Tibial nerve (tissue), 4 donors: ENCODE results near the gene CNOT2. TPM values are rescaled to one million over a fixed set of nuclear protein-coding genes. Genes with fewer than 3 reads are reported as not detected.

Experiments used
- DNase-seq, 2 donors: peaks; one replicate each; pipeline ENCODE4 v3.0.0-alpha.2; 2019; ENCODE audit warnings: low spot score in 2 of 2
- H3K27ac ChIP-seq, 4 donors: fragments of 200-600 bp; sonication (generic) in 3 of 4; one replicate each; pipeline ENCODE4 v1.5.1; 2017 to 2019; ENCODE audit warnings: mild to moderate bottlenecking in 1 of 4
- H3K27me3 ChIP-seq, 2 donors: fragments of 200-600 bp; sonication (generic) in 1 of 2; one replicate each; pipeline versions ENCODE4 v1.5.1 to v1.6.0; 2017 to 2019
- H3K36me3 ChIP-seq, 3 donors: fragments of 200-600 bp; sonication (generic); one replicate each; pipeline ENCODE4 v1.5.1; 2018 to 2019
- H3K4me1 ChIP-seq, 4 donors: fragments of 200-600 bp; sonication (generic) in 3 of 4; one replicate each; pipeline ENCODE4 v1.5.1; 2017 to 2019
- H3K4me3 ChIP-seq, 4 donors: fragments of 200-600 bp; sonication (generic) in 3 of 4; one replicate each; pipeline ENCODE4 v1.5.1; 2017 to 2019; ENCODE audit warnings: mild to moderate bottlenecking in 1 of 4, moderate library complexity in 1 of 4
- H3K9me3 ChIP-seq, 4 donors: fragments of 200-600 bp; sonication (generic) in 3 of 4; one replicate each; pipeline ENCODE4 v1.5.1; 2017 to 2019
- EP300 ChIP-seq, 2 donors: sonication (generic); formaldehyde crosslinking; IDR thresholded peaks; one replicate each; pipeline ENCODE4 v1.6.1; 2017; ENCODE audit warnings: antibody characterized with exemption in 2 of 2, mild to moderate bottlenecking in 1 of 2
- POLR2A ChIP-seq, 2 donors: fragments of 450-650 bp; IDR thresholded peaks; one replicate each; pipeline ENCODE4 v1.6.1; 2017; ENCODE audit warnings: antibody characterized with exemption in 2 of 2, mild to moderate bottlenecking in 2 of 2, moderate library complexity in 2 of 2
- WGBS, 2 donors: methylation state at CpG; one replicate each; pipeline ENCODE4 v1.1.5; 2018; 5-methylcytosine and 5-hydroxymethylcytosine counted together
- total RNA-seq, 4 donors: library from RNA; depleted of rRNA; stranded (reverse); fragments of >200 nt; gene quantifications; one replicate each; pipeline ENCODE4 v1.1.0, GENCODE V29; 2016
- TF ChIP-seq, protein P1 (sequence below), 5 experiments: fragments of 200-600 bp in 3 of 5; fragments of 450-650 bp in 2 of 5; sonication (generic) in 3 of 5; IDR thresholded peaks; one replicate each; pipeline ENCODE4 v1.5.1; 2016 to 2019; ENCODE audit warnings: antibody characterized with exemption in 5 of 5, mild to moderate bottlenecking in 3 of 5, moderate library complexity in 2 of 5

CNOT2 gene
- total RNA-seq, 4 donors from 2014 or later, result 80.6 to 164 (median 132) TPM

GRCh38 chr12:70214972-70215617, 28.1 kb upstream of the CNOT2 start:
- Histone ChIP-seq H3K4me3 (no peak overlapping the region), H3K4me1 (no peaks in the 10 kb centered on the region), H3K36me3 (peaks cover 0 to 52% (median 0%) of the 10 kb centered on the region in 3 donors), H3K27ac (no peak overlapping the region), H3K9me3 (peaks cover 0 to 42% (median 0%) of the 10 kb centered on the region in 4 donors), H3K27me3 (no peaks in the 10 kb centered on the region)
- WGBS, 2 donors, result 86 to 92% methylated on average over 2 of the region's 2 CpGs
- DNase-seq, result no peak
- TF ChIP-seq POLR2A (IDR thresholded peaks at IDR 0.05), result no peak
- TF ChIP-seq, protein P1, sequence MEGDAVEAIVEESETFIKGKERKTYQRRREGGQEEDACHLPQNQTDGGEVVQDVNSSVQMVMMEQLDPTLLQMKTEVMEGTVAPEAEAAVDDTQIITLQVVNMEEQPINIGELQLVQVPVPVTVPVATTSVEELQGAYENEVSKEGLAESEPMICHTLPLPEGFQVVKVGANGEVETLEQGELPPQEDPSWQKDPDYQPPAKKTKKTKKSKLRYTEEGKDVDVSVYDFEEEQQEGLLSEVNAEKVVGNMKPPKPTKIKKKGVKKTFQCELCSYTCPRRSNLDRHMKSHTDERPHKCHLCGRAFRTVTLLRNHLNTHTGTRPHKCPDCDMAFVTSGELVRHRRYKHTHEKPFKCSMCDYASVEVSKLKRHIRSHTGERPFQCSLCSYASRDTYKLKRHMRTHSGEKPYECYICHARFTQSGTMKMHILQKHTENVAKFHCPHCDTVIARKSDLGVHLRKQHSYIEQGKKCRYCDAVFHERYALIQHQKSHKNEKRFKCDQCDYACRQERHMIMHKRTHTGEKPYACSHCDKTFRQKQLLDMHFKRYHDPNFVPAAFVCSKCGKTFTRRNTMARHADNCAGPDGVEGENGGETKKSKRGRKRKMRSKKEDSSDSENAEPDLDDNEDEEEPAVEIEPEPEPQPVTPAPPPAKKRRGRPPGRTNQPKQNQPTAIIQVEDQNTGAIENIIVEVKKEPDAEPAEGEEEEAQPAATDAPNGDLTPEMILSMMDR (IDR thresholded peaks at IDR 0.05), result no peak
- TF ChIP-seq EP300 (IDR thresholded peaks at IDR 0.05), result no peak

GRCh38 chr12:70217416-70217815, 25.8 kb upstream of the CNOT2 start:
- Histone ChIP-seq H3K36me3 (peaks cover 0 to 59% (median 0%) of the 10 kb centered on the region in 3 donors), H3K4me3 (no peak overlapping the region), H3K9me3 (peaks cover 0 to 28% (median 0%) of the 10 kb centered on the region in 4 donors), H3K27ac (no peak overlapping the region), H3K4me1 (no peaks in the 10 kb centered on the region), H3K27me3 (no peaks in the 10 kb centered on the region)
- DNase-seq, result no peak
- no peak for TF ChIP-seq POLR2A (IDR thresholded peaks at IDR 0.05)
- no peak for TF ChIP-seq EP300 (IDR thresholded peaks at IDR 0.05)
- TF ChIP-seq, protein P1 (IDR thresholded peaks at IDR 0.05), result no peak

DNA sequence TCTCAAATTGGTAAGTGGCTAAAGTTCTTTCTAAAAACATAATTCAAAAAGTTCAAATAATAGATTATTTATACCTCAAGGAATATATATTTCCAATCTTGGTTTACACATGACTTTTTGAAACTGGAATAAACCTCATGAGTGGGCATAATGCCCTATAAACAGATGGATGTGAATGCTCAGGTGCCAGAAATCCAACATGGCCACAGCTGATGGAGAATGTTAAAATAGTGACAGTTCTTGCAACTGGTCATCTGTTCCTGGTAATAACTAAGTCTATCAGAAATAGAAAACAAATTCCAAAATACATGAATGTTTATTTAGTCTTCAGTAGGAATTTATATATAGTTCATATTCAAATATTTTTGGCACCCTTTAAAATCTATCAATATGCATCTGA, 21.6 kb upstream of the CNOT2 start:
- H3K9me3 ChIP-seq, result no peaks in the 10 kb centered on the region
- TF ChIP-seq EP300 (IDR thresholded peaks at IDR 0.05) (no peak), POLR2A (IDR thresholded peaks at IDR 0.05) (no peak)
- TF ChIP-seq, protein P1 (IDR thresholded peaks at IDR 0.05), result no peak
- no peak for DNase-seq

GRCh38 chr12:70227911-70228310, 15.3 kb upstream of the CNOT2 start:
- TF ChIP-seq EP300 (IDR thresholded peaks at IDR 0.05), result no peak
- WGBS, 2 donors, result 49 to 54% methylated on average over 2 of the region's 2 CpGs
- Histone ChIP-seq H3K4me1 (no peaks in the 10 kb centered on the region), H3K27ac (no peak overlapping the region), H3K36me3 (no peaks in the 10 kb centered on the region), H3K27me3 (no peaks in the 10 kb centered on the region), H3K9me3 (no peaks in the 10 kb centered on the region), H3K4me3 (no peak overlapping the region)
- DNase-seq, result no peak

More for the DNA sequence above, 21.6 kb upstream of the CNOT2 start:
- H3K36me3 ChIP-seq, result peaks cover 0 to 32% (median 0%) of the 10 kb centered on the region in 3 donors
- H3K4me3 ChIP-seq, result no peak overlapping the region
- no peaks in the 10 kb centered on the region for H3K27me3 ChIP-seq
- H3K27ac ChIP-seq, result no peak overlapping the region
- no peaks in the 10 kb centered on the region for H3K4me1 ChIP-seq

DNA sequence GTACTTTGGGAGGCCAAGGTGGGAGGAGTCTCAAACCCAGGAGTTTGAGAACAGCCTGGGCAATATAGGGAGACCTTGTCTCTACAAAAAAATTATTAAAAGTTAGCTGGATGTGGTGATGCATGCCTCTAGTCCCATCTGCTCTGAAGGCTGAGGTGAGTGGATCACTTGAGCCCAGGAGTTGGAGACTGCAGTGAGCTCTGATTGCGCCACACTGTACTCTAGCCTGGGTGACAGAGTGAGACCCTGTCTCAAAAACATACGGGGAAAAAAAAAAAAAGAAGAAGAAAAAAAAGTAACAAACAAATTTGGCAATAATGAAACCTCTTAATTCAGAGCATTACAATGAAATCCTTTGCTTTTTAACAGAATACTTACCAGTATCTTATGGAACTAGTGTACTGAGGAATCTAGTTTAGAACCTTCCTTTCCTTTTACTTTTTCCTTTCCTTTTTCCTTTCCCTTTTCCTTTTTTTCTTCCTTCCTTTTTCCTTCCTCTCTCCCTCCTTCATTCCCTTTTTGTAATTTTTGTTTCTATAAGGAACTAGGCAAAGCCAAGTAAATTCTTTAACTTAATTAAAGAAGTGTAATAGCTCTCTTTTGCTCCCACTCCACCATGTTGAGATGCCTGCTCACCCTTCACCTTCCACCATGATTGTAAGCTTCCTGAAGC, 12.2 kb upstream of the CNOT2 start:
- no peak for TF ChIP-seq EP300 (IDR thresholded peaks at IDR 0.05)
- TF ChIP-seq, protein P1 (IDR thresholded peaks at IDR 0.05), result no peak
- TF ChIP-seq POLR2A (IDR thresholded peaks at IDR 0.05), result no peak
- 83 to 94% methylated on average over 2 of the region's 2 CpGs for WGBS, 2 donors
- H3K4me1 ChIP-seq, result no peaks in the 10 kb centered on the region
- no peaks in the 10 kb centered on the region for H3K9me3 ChIP-seq
- no peaks in the 10 kb centered on the region for H3K27me3 ChIP-seq
- H3K36me3 ChIP-seq, result peaks cover 0 to under 1% (median 0%) of the 10 kb centered on the region in 3 donors
- DNase-seq, result no peak
- H3K4me3 ChIP-seq, result no peak overlapping the region
- H3K27ac ChIP-seq, result no peak overlapping the region
